HepG2 (cell line): ENCODE results near the gene NSD2. TPM values are rescaled to one million over a fixed set of nuclear protein-coding genes. Genes with fewer than 3 reads are reported as not detected.

Experiments
- BRCA1 ChIP-seq: sonication (generic); formaldehyde crosslinking; IDR thresholded peaks from 2 replicates; pipeline ENCODE4 v1.4.0; 2020; ENCODE audit warnings: missing genetic modification reagents
- DR1 ChIP-seq: sonication (generic); formaldehyde crosslinking; IDR thresholded peaks from 2 replicates; pipeline ENCODE4 v1.8.0; 2021; ENCODE audit warnings: mild to moderate bottlenecking, missing genetic modification reagents, inconsistent platforms
- ELK4 ChIP-seq: sonication (generic); formaldehyde crosslinking; IDR thresholded peaks from 2 replicates; pipeline ENCODE4 v1.9.0; 2021; ENCODE audit warnings: missing genetic modification reagents, borderline replicate concordance
- HMGXB4 ChIP-seq, 2 experiments: sonication (generic) in 1 of 2; formaldehyde crosslinking in 1 of 2; IDR thresholded peaks; 2 replicates each; pipeline versions ENCODE4 v1.4.0 to v1.6.1; 2018 to 2020; ENCODE audit warnings: missing genetic modification reagents in 2 of 2, borderline replicate concordance in 1 of 2, low read depth in 1 of 2, mild to moderate bottlenecking in 1 of 2, missing biosample characterization in 1 of 2
- IKZF5 ChIP-seq: IDR thresholded peaks from 2 replicates; pipeline ENCODE4 v1.6.1; 2018; ENCODE audit warnings: missing genetic modification reagents, mild to moderate bottlenecking, missing compliant biosample characterization
- REST ChIP-seq, 2 experiments: IDR thresholded peaks; 2 replicates each; pipeline ENCODE4 v1.6.1; 2011 to 2012; ENCODE audit warnings: low read length in 2 of 2, borderline replicate concordance in 1 of 2, low read depth in 1 of 2, mild to moderate bottlenecking in 1 of 2, moderate library complexity in 1 of 2
- SETDB1 ChIP-seq: sonication (generic); formaldehyde crosslinking; IDR thresholded peaks from 2 replicates; pipeline ENCODE4 v1.5.1; 2020; ENCODE audit warnings: missing genetic modification reagents, mild to moderate bottlenecking, borderline replicate concordance
- SRSF9 ChIP-seq: fragments of 200-400 bp; formaldehyde crosslinking; IDR thresholded peaks from 2 replicates; pipeline ENCODE4 v1.6.1; 2018; ENCODE audit warnings: borderline replicate concordance, mild to moderate bottlenecking, low read depth, low read length; ENCODE audit not compliant: insufficient read depth, poor library complexity, severe bottlenecking
- TCF7 ChIP-seq: sonication (generic); IDR thresholded peaks from 2 replicates; pipeline ENCODE4 v1.6.1; 2016; ENCODE audit warnings: antibody characterized with exemption, low read depth
- THAP11 ChIP-seq: IDR thresholded peaks from 2 replicates; pipeline ENCODE4 v1.6.1; 2016; ENCODE audit warnings: missing biosample characterization, missing genetic modification reagents
- ZBTB39 ChIP-seq: sonication (generic); formaldehyde crosslinking; IDR thresholded peaks from 2 replicates; pipeline ENCODE4 v1.5.0; 2020; ENCODE audit warnings: missing genetic modification reagents
- ZNF674 ChIP-seq: sonication (generic); formaldehyde crosslinking; IDR thresholded peaks from 2 replicates; pipeline ENCODE4 v1.5.0; 2020; ENCODE audit warnings: low read depth, mild to moderate bottlenecking, missing genetic modification reagents
- ZNF770 ChIP-seq: sonication (generic); formaldehyde crosslinking; IDR thresholded peaks from 2 replicates; pipeline ENCODE4 v1.5.0; 2020; ENCODE audit warnings: mild to moderate bottlenecking, missing genetic modification reagents
- ZSCAN31 ChIP-seq: sonication (generic); formaldehyde crosslinking; IDR thresholded peaks from 2 replicates; pipeline ENCODE4 v1.5.0; 2020; ENCODE audit warnings: low read depth, mild to moderate bottlenecking, missing genetic modification reagents
- polyA plus RNA-seq, 8 experiments: library from polyadenylated mRNA; depleted of rRNA in 3 of 8; stranded (reverse) in 7 of 8; unstranded in 1 of 8; fragments of >200 nt; fragmentation: Illumina TruSeq in 4 of 8; extraction: Trizol in 4 of 8; gene quantifications; 2 replicates each; pipeline versions ENCODE4 v1.2.1 to v1.2.3, GENCODE V29; 2011 to 2016; ENCODE audit warnings: low read depth in 4 of 8, missing spikeins in 1 of 8, mixed read lengths in 1 of 8; ENCODE audit not compliant: insufficient read depth in 1 of 8
- total RNA-seq, 5 experiments: library from RNA; depleted of rRNA; stranded (reverse); fragments of >200 nt; fragmentation: Illumina TruSeq; extraction: Trizol; gene quantifications; 2 replicates each; pipeline ENCODE4 v1.2.3, GENCODE V29; 2016; ENCODE audit warnings: low read depth in 1 of 5

NSD2 gene
- total and polyA plus RNA-seq, 2 of the 13 experiments (the other 11 are each of a cell fraction or from before 2014, with no cell fraction given), result 22.0 to 65.9 TPM

GRCh38 chr4:1856071-1856942 lies 14.9 kb upstream of the NSD2 start, which contains the start of gene LETM1 (continued):
- no peak for TF ChIP-seq ZBTB39
- no peak for TF ChIP-seq SRSF9
- TF ChIP-seq ZNF770 (CRISPR knock-in tag), result 0 out of 2 replicates have a peak, but pooled peaks have one; percentile 11
- peak; percentile 68; the same call in 1 of the 2 replicates for TF ChIP-seq DR1 (CRISPR knock-in tag)
- peak; percentile 80 to 81 for TF ChIP-seq HMGXB4 (CRISPR knock-in tag; IDR thresholded peaks at IDR 0.05; ENCODE audit: borderline replicate concordance in 1 of 2, low read depth in 1 of 2)
- TF ChIP-seq ELK4 (CRISPR knock-in tag), result no peak
- TF ChIP-seq THAP11 (CRISPR knock-in tag), result peak; percentile 99
- no peak for TF ChIP-seq SETDB1 (CRISPR knock-in tag)
- TF ChIP-seq TCF7, result no peak
- no peak for TF ChIP-seq ZNF674 (CRISPR knock-in tag)
- TF ChIP-seq IKZF5 (CRISPR knock-in tag), result peak; percentile 26; the same call in 1 of the 2 replicates
- TF ChIP-seq REST (IDR thresholded peaks at IDR 0.05; ENCODE audit: borderline replicate concordance in 1 of 2, low read depth in 1 of 2, low read length in 2 of 2), result no peak
- peak; percentile 78; the same call in 1 of the 2 replicates for TF ChIP-seq BRCA1 (CRISPR knock-in tag)
- peak; percentile 26; the same call in 1 of the 2 replicates for TF ChIP-seq ZSCAN31 (CRISPR knock-in tag)
